HG03521 (cell line): Measurements from ENCODE around the gene AGBL4.

Source experiments
- ATAC-seq: cut with Tn5 transposase; IDR thresholded peaks from one replicate; pipeline ENCODE4 v1.9.1; 2021; ENCODE audit warnings: mild to moderate bottlenecking, moderate library complexity; ENCODE audit not compliant: unreplicated experiment

Gene AGBL4

DNA sequence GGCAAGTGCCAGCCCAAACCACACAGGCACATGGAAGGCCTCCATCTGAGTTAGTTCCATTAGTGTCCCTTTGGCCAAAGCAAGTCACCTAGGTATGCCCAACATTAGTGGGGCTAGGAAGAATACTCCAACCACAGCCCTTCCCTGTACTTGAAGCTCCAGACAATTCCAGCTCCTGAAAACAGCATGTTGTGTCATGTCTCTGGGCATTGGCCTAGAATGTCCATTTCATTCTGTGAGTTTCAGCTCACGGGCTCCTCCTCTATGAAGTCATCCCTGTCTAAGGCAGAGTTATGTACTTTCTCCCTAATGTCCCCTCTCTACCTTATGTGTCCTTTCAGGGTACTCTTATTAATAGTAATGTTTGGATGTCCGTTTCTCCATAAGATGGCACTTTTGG, 1455.3 kb downstream of the AGBL4 start:
- no peak for ATAC-seq

- ATAC-seq = no peak
Measured at GRCh38 chr1:48566492-48566891, 1457.3 kb downstream of the AGBL4 start.

- ATAC-seq = no peak
Measured at GRCh38 chr1:48563021-48563420, 1460.7 kb downstream of the AGBL4 start.

DNA sequence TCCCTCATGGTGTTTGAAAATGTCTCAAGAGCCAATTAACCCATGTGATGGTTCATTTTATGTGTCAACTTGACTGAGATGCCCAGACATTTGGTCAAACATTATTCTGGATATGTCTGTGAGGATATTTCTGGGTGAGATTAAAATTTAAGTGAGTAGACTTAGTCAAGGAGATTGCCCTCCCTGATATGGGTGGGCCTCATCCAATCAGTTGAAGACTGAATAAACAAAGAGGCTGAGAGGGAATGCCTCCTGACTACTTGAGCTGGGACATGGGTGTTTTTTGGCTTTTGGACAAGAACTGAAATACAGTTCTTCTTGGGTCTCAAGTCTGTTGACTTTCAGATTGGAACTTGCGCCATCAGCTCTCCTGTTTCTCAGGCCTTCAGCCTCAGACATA, 1462.3 kb downstream of the AGBL4 start:
- ATAC-seq = no peak

- ATAC-seq = no peak
Measured at GRCh38 chr1:48560577-48560976, 1463.2 kb downstream of the AGBL4 start.

GRCh38 chr1:48560116-48560515, 1463.6 kb downstream of the AGBL4 start:
- ATAC-seq = no peak

DNA sequence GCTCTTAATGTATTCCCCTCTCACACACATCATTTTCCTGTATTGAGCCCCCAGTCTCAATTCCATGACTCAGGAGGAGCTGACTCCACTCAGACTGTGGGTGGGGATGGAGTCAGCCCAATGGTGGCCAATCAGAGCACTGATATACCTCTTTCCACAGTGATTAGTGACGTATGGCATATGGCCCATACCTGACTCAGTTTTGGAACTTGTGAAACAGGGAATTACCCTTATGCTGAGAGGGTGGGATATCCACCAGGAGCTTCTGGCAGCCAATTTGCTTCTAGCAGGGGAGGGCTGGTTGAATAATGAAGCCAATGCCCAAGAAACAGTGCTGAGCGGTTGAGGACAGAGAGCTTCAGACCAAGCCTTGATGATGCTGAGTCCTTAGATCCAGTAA, 1465.4 kb downstream of the AGBL4 start:
- no peak for ATAC-seq

DNA sequence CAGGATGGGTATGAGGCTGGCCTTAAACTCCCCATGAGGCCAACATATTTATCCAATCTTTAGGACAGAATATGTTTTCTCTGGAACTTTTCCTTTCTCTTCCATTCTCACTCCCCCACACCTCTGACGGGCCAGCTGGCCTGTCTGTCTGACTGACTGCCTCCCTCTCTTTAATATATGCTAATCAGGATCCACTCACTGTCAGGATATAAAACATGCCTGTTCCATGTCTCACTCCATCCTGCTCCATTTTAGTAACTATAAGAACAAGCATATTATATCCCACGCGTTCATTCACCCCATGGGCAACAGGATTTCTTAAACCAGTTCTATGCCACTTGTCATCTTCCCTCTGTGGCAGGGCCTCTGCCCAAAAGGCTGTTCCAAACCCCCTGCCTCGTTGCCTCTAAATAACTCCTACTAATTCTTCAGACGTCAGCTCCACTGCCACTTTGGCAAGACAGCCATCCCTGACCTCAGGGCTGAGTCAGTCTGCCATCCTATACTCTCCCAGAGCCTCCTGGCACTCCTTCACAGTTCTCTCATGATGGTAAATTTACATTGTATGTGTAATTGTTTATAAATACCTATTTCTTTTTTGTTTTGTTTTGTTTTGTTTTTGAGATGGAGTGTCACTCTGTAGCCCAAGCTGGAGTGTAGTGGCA, 1467.4 kb downstream of the AGBL4 start:
- no peak for ATAC-seq

GRCh38 chr1:48555271-48555670, 1468.5 kb downstream of the AGBL4 start:
- no peak for ATAC-seq

DNA sequence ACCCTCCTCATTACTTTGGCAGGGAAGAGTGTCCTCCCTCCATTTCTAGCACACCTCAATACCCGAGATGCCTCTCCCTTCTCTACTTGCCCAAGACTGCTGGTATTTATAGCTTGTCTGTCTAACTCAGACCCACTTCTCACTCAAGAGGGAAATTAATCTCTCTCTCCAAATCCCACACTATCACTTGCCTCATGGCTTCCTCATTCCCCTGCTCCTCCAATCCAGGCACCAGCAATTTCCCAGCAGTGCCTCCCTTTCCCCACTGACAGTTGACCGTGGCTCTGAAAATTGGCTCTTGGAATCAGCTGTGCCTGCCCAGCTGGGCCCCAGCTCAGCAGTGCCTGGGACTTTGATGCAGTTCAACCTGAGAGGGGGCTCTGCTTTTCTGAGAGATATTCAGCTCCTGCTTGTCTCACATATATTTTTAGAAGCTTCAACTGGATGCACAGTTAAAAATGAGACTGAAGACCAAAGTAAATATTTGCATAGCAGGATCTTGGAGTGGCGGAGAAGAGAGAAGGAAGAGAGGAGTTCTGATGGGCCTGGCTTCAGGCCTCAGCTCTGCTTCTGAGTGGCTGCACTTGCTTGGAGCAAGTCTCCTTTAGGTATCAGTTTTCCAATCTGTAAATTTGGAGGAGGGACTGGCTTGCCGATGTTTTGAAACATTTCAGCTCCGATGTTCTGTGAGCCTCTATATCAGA, 1470.7 kb downstream of the AGBL4 start:
- ATAC-seq = no peak

- ATAC-seq = no peak
Measured at GRCh38 chr1:48552420-48552819, 1471.3 kb downstream of the AGBL4 start.

DNA sequence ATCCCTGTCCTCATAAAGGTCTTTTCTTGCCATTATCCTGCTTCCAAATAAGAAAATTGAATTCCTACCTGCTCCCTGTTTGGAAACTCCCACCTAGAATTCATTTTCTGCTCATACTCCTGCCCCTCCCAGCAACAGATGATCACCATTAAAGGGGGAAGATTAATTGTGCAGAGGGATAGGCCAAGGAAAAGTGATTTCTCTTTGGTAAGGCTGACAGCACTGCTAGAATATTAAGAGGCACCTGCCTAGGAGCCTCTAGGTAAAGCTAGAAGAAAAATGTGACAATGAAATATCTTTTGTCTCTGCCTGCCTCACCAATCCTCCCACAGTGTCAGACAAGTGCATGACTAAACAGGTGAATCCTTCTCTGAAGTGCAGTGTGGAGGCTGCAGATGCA, 1474.8 kb downstream of the AGBL4 start:
- no peak for ATAC-seq

DNA sequence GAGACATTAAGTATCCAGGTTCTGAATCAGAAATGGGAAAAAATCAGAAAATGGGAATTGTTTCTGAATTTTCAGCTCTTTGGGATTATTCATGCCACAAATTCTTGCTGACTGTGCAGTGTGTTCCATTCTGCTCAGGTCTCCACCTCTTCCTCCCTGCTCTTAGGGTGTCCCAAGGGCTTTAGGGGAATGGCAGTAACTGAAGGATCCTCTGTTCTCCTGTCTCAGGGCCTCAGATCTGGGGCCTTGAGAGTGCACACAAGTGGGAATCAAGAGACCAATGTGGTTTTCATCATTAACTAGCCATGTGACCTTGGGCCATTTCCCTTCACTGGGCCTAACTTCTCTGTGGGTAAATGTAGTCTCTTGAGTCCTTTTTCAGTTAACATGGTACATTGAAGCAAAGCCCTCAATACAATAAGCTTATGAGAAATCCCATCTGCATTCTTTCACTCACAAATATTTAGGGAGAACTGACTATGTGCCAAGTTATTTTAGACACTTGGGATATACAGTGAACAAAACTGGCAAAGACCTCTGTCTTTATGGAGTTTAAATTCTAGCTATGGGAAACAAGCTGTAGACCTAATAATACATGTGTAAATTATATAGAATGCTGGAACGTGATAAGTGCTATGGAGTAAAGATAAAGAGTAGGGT, 1476.1 kb downstream of the AGBL4 start:
- no peak for ATAC-seq

DNA sequence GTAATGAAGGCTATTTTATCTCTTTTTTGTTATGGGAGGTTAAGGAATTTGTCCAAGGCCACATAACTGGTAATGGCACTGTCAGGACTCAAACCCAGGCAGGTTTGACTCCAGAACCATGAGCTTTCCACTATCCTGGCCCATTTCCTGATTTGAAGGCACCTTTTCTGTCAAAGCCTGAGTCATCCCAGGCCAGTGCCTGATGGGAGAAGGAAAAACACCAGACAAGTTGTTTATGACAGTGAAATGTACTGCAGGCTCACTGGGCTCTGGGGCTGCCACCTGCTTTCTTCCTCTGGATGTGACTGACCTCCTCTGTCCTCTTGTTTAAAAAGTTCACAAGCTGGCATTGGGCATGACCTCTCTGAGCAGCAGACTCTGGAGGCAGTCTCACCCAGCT, 1479.9 kb downstream of the AGBL4 start:
- ATAC-seq = no peak

- no peak for ATAC-seq
Measured at GRCh38 chr1:48540587-48540986, 1483.2 kb downstream of the AGBL4 start.

DNA sequence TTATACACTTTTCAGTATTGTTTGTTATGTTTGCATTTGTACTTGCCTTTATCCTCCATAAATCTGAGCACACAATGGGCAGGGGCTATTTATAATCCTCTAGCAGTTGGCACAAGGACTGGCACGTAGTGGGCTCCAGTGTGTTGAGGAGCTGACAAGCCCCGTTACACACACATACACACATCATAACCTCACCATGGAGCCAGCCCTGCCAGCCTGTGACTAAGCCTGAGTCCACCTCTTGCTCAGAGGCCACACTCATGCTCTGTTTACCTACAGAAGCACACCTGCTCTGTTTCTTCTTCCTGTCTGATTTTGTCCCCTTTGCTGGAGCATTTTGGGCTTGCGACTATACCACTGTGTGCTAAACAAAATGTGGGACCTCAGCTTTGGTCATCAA, 1487.3 kb downstream of the AGBL4 start:
- ATAC-seq = no peak

DNA sequence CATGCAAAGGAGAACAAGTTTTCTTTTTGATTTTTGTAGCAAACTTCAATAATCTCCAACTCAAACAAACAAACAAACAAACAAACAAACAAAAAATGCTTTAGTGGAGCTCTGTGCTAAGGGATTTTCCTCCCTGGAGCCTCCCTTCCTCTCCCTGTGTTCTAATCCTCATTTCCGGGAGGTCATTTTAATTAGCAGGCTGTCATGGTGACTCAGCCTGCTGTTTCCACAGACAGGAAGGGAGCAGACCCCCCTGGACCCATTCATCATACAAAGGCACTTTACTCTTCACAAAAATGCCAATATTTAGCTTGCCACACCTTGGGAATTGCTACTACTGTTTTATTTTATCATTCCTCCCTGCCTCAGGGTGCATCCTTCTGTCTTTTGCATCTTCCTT, 1490.8 kb downstream of the AGBL4 start:
- ATAC-seq = no peak

GRCh38 chr1:48530727-48531351, 1492.9 kb downstream of the AGBL4 start:
- ATAC-seq = peak; percentile 90

DNA sequence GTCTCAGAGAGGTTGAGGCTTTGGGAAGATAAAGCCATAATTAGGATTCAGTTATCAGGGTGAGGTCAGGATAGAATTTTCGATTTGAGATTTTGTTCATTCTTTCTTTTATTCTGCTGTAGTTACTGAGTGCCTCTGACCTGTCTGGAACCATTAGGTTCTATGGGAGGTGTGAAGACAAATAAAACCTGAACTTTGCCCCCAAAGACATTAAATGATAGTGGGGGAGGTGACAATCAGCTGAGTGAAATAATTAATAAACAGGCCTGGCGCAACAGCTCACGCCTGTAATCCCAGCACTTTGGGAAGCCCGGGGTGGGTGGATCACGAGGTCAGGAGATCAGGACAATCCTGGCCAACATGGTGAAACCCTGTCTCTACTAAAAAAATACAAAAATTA, 1496.7 kb downstream of the AGBL4 start:
- no peak for ATAC-seq

GRCh38 chr1:48526008-48526710, 1497.6 kb downstream of the AGBL4 start:
- ATAC-seq = no peak

DNA sequence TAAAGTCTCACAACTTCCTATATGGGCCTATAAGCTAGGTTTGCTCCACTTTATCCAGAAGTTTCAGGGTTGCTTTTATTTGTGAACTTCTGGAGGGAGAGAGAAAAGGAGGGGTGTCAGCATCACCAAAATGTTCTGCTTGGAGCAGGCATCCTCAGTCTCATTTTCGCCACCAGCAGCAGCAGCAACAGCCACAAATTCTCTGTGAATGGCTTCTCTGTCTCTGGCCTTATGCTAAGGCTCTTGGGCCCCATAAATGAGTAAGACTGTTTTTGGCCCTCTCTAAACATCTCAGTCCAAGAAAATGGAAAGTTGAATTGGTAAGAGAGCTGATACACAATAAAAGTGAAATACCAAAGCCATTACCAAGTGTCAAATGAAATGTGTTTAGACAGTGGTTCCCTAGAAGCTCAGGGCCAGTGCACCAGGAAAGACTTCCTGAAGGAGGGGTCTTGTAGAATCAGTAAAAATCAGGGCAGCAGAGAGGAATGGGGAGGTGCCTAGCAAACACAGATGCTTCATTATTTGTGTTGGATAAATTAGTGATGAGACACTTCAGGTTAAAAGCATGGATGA, 1498.8 kb downstream of the AGBL4 start:
- no peak for ATAC-seq
